WTC11 (cell line): ENCODE measurements around the gene ZIC3.

ENCODE experiments used
- JUN ChIP-seq: sonication (generic); formaldehyde crosslinking; IDR thresholded peaks from 2 replicates; pipeline ENCODE4 v1.8.0; 2023; ENCODE audit warnings: mild to moderate bottlenecking, missing genetic modification reagents
- NFATC4 ChIP-seq: fragments of 250-450 bp; sonication (Bioruptor Pico); IDR thresholded peaks from 2 replicates; pipeline ENCODE4 v1.9.0; 2021; ENCODE audit warnings: mild to moderate bottlenecking
- NFE2L1 ChIP-seq: sonication (generic); formaldehyde crosslinking; IDR thresholded peaks from 2 replicates; pipeline ENCODE4 v1.8.1; 2023; ENCODE audit warnings: missing genetic modification reagents
- ZNF121 ChIP-seq: sonication (generic); formaldehyde crosslinking; IDR thresholded peaks from 2 replicates; pipeline ENCODE4 v1.8.0; 2023; ENCODE audit warnings: missing genetic modification reagents
- ZNF423 ChIP-seq: fragments of 250-450 bp; sonication (Bioruptor Pico); IDR thresholded peaks from 2 replicates; pipeline ENCODE4 v2.1.2; 2022; ENCODE audit warnings: mild to moderate bottlenecking, moderate library complexity
- TF ChIP-seq, protein P1 (sequence below): sonication (generic); formaldehyde crosslinking; conservative IDR thresholded peaks from 2 replicates; pipeline ENCODE4 v1.8.1; 2022; ENCODE audit warnings: mild to moderate bottlenecking, missing genetic modification reagents
- TF ChIP-seq, protein P2 (sequence below): fragments of 200-600 bp; IDR thresholded peaks from 2 replicates; pipeline ENCODE4 v1.8.0; 2022; ENCODE audit warnings: antibody characterized with exemption
- TF ChIP-seq, protein P3 (sequence below): sonication (generic); formaldehyde crosslinking; IDR thresholded peaks from 2 replicates; pipeline ENCODE4 v1.8.0; 2023; ENCODE audit warnings: mild to moderate bottlenecking, missing genetic modification reagents
- TF ChIP-seq, protein P4 (sequence below): sonication (generic); formaldehyde crosslinking; IDR thresholded peaks from 2 replicates; pipeline ENCODE4 v1.8.1; 2023; ENCODE audit warnings: mild to moderate bottlenecking, missing genetic modification reagents, moderate library complexity
- TF ChIP-seq, protein P5 (sequence below): sonication (generic); formaldehyde crosslinking; IDR thresholded peaks from 2 replicates; pipeline ENCODE4 v1.8.1; 2023; ENCODE audit warnings: mild to moderate bottlenecking, missing genetic modification reagents
- TF ChIP-seq, protein P6 (sequence below): sonication (generic); formaldehyde crosslinking; IDR thresholded peaks from 2 replicates; pipeline ENCODE4 v1.8.0; 2022; ENCODE audit warnings: missing genetic modification reagents
- TF ChIP-seq, protein P7 (sequence below): sonication (generic); formaldehyde crosslinking; IDR thresholded peaks from 2 replicates; pipeline ENCODE4 v1.8.1; 2022; ENCODE audit warnings: low read depth, missing genetic modification reagents, borderline replicate concordance
- TF ChIP-seq, protein P8 (sequence below): sonication (generic); formaldehyde crosslinking; IDR thresholded peaks from 2 replicates; pipeline ENCODE4 v1.8.1; 2022; ENCODE audit warnings: mild to moderate bottlenecking, moderate library complexity, missing genetic modification reagents
- TF ChIP-seq, protein P9 (sequence below): sonication (generic); formaldehyde crosslinking; IDR thresholded peaks from 2 replicates; pipeline ENCODE4 v1.8.1; 2023; ENCODE audit warnings: mild to moderate bottlenecking, missing genetic modification reagents, borderline replicate concordance

DNA sequence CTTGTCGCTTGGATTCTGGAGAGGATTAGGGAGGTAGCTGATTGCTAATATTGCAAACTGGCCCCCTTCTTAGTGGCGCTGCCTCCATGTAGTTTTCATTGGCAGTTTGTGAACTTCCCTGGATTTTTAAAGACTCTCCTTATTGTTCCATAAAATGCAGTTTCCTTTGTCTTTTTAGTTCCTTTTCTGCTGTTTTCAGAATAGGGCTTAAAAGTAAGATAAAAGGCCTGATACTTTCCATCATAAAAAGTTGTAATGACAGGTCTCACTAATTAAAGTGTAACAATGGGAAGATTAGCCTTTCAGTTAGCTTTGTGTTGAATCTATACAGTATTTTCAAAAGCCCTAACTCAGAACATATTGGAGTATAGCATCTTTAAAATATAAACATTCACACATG is 21.2 kb downstream of the ZIC3 start:
- TF ChIP-seq NFATC4 (no peak), JUN (CRISPR knock-in tag) (no peak), ZNF423 (CRISPR knock-in tag) (no peak), NFE2L1 (CRISPR knock-in tag) (no peak), ZNF121 (CRISPR knock-in tag) (no peak)
- TF ChIP-seq, protein P1, sequence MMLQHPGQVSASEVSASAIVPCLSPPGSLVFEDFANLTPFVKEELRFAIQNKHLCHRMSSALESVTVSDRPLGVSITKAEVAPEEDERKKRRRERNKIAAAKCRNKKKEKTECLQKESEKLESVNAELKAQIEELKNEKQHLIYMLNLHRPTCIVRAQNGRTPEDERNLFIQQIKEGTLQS (CRISPR knock-in tag) = no peak
- TF ChIP-seq, protein P2, sequence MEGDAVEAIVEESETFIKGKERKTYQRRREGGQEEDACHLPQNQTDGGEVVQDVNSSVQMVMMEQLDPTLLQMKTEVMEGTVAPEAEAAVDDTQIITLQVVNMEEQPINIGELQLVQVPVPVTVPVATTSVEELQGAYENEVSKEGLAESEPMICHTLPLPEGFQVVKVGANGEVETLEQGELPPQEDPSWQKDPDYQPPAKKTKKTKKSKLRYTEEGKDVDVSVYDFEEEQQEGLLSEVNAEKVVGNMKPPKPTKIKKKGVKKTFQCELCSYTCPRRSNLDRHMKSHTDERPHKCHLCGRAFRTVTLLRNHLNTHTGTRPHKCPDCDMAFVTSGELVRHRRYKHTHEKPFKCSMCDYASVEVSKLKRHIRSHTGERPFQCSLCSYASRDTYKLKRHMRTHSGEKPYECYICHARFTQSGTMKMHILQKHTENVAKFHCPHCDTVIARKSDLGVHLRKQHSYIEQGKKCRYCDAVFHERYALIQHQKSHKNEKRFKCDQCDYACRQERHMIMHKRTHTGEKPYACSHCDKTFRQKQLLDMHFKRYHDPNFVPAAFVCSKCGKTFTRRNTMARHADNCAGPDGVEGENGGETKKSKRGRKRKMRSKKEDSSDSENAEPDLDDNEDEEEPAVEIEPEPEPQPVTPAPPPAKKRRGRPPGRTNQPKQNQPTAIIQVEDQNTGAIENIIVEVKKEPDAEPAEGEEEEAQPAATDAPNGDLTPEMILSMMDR = no peak
- TF ChIP-seq, protein P3, sequence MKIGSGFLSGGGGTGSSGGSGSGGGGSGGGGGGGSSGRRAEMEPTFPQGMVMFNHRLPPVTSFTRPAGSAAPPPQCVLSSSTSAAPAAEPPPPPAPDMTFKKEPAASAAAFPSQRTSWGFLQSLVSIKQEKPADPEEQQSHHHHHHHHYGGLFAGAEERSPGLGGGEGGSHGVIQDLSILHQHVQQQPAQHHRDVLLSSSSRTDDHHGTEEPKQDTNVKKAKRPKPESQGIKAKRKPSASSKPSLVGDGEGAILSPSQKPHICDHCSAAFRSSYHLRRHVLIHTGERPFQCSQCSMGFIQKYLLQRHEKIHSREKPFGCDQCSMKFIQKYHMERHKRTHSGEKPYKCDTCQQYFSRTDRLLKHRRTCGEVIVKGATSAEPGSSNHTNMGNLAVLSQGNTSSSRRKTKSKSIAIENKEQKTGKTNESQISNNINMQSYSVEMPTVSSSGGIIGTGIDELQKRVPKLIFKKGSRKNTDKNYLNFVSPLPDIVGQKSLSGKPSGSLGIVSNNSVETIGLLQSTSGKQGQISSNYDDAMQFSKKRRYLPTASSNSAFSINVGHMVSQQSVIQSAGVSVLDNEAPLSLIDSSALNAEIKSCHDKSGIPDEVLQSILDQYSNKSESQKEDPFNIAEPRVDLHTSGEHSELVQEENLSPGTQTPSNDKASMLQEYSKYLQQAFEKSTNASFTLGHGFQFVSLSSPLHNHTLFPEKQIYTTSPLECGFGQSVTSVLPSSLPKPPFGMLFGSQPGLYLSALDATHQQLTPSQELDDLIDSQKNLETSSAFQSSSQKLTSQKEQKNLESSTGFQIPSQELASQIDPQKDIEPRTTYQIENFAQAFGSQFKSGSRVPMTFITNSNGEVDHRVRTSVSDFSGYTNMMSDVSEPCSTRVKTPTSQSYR (CRISPR knock-in tag) = no peak
- TF ChIP-seq, protein P4, sequence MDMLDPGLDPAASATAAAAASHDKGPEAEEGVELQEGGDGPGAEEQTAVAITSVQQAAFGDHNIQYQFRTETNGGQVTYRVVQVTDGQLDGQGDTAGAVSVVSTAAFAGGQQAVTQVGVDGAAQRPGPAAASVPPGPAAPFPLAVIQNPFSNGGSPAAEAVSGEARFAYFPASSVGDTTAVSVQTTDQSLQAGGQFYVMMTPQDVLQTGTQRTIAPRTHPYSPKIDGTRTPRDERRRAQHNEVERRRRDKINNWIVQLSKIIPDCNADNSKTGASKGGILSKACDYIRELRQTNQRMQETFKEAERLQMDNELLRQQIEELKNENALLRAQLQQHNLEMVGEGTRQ (CRISPR knock-in tag) = no peak
- TF ChIP-seq, protein P5, sequence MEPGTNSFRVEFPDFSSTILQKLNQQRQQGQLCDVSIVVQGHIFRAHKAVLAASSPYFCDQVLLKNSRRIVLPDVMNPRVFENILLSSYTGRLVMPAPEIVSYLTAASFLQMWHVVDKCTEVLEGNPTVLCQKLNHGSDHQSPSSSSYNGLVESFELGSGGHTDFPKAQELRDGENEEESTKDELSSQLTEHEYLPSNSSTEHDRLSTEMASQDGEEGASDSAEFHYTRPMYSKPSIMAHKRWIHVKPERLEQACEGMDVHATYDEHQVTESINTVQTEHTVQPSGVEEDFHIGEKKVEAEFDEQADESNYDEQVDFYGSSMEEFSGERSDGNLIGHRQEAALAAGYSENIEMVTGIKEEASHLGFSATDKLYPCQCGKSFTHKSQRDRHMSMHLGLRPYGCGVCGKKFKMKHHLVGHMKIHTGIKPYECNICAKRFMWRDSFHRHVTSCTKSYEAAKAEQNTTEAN (CRISPR knock-in tag) = no peak
- TF ChIP-seq, protein P6, sequence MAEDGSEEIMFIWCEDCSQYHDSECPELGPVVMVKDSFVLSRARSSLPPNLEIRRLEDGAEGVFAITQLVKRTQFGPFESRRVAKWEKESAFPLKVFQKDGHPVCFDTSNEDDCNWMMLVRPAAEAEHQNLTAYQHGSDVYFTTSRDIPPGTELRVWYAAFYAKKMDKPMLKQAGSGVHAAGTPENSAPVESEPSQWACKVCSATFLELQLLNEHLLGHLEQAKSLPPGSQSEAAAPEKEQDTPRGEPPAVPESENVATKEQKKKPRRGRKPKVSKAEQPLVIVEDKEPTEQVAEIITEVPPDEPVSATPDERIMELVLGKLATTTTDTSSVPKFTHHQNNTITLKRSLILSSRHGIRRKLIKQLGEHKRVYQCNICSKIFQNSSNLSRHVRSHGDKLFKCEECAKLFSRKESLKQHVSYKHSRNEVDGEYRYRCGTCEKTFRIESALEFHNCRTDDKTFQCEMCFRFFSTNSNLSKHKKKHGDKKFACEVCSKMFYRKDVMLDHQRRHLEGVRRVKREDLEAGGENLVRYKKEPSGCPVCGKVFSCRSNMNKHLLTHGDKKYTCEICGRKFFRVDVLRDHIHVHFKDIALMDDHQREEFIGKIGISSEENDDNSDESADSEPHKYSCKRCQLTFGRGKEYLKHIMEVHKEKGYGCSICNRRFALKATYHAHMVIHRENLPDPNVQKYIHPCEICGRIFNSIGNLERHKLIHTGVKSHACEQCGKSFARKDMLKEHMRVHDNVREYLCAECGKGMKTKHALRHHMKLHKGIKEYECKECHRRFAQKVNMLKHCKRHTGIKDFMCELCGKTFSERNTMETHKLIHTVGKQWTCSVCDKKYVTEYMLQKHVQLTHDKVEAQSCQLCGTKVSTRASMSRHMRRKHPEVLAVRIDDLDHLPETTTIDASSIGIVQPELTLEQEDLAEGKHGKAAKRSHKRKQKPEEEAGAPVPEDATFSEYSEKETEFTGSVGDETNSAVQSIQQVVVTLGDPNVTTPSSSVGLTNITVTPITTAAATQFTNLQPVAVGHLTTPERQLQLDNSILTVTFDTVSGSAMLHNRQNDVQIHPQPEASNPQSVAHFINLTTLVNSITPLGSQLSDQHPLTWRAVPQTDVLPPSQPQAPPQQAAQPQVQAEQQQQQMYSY (CRISPR knock-in tag) = no peak
- TF ChIP-seq, protein P7, sequence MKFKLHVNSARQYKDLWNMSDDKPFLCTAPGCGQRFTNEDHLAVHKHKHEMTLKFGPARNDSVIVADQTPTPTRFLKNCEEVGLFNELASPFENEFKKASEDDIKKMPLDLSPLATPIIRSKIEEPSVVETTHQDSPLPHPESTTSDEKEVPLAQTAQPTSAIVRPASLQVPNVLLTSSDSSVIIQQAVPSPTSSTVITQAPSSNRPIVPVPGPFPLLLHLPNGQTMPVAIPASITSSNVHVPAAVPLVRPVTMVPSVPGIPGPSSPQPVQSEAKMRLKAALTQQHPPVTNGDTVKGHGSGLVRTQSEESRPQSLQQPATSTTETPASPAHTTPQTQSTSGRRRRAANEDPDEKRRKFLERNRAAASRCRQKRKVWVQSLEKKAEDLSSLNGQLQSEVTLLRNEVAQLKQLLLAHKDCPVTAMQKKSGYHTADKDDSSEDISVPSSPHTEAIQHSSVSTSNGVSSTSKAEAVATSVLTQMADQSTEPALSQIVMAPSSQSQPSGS (CRISPR knock-in tag) = no peak
- TF ChIP-seq, protein P8, sequence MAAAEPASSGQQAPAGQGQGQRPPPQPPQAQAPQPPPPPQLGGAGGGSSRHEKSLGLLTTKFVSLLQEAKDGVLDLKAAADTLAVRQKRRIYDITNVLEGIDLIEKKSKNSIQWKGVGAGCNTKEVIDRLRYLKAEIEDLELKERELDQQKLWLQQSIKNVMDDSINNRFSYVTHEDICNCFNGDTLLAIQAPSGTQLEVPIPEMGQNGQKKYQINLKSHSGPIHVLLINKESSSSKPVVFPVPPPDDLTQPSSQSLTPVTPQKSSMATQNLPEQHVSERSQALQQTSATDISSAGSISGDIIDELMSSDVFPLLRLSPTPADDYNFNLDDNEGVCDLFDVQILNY = no peak
- TF ChIP-seq, protein P9, sequence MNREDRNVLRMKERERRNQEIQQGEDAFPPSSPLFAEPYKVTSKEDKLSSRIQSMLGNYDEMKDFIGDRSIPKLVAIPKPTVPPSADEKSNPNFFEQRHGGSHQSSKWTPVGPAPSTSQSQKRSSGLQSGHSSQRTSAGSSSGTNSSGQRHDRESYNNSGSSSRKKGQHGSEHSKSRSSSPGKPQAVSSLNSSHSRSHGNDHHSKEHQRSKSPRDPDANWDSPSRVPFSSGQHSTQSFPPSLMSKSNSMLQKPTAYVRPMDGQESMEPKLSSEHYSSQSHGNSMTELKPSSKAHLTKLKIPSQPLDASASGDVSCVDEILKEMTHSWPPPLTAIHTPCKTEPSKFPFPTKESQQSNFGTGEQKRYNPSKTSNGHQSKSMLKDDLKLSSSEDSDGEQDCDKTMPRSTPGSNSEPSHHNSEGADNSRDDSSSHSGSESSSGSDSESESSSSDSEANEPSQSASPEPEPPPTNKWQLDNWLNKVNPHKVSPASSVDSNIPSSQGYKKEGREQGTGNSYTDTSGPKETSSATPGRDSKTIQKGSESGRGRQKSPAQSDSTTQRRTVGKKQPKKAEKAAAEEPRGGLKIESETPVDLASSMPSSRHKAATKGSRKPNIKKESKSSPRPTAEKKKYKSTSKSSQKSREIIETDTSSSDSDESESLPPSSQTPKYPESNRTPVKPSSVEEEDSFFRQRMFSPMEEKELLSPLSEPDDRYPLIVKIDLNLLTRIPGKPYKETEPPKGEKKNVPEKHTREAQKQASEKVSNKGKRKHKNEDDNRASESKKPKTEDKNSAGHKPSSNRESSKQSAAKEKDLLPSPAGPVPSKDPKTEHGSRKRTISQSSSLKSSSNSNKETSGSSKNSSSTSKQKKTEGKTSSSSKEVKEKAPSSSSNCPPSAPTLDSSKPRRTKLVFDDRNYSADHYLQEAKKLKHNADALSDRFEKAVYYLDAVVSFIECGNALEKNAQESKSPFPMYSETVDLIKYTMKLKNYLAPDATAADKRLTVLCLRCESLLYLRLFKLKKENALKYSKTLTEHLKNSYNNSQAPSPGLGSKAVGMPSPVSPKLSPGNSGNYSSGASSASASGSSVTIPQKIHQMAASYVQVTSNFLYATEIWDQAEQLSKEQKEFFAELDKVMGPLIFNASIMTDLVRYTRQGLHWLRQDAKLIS (CRISPR knock-in tag) = no peak
